AG10803 (cell line): ENCODE measurements around the gene OR2T8.

Experiments
- DNase-seq: peaks from one replicate; pipeline ENCODE4 v3.0.0; 2010; ENCODE audit warnings: low read depth
- H3K4me3 ChIP-seq: 2 replicates; pipeline ENCODE4 v1.5.1; 2011; ENCODE audit warnings: mild to moderate bottlenecking, low read length, control low read depth
- TF ChIP-seq, protein P1 (sequence below): conservative IDR thresholded peaks from 2 replicates; pipeline ENCODE4 v1.5.1; 2011; ENCODE audit warnings: mild to moderate bottlenecking, low read length, control low read depth, inconsistent platforms

Gene OR2T8

DNA sequence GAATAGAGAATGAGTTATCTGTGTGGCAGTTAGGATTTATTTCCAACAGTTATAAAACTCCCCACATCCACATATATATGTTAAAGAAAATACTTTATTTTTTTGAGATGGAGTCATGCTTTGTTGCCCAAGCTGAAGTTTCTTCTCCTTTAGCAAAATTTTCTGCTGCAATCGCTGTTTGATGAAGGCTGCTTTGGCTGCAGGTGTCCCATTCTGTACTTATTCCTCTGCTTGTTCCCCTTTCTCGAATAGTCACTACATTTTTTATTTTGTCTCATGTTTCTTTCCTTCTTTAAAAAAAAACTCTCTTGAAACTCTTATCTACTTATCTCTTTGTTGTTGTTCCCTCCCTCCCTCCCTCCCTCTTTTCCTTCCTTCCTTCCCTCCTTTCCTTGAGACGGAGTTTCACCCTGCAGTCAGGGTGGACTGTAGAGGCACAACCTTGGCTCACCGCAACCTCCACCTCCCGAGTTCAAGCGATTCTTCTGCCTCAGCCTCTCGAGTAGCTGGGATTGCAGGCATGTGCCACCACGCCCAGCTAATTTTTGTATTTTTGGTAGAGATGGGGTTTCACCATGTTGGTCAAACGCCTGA, 14.0 kb upstream of the OR2T8 start:
- no peak overlapping the region for H3K4me3 ChIP-seq
- DNase-seq = no peak
- TF ChIP-seq, protein P1, sequence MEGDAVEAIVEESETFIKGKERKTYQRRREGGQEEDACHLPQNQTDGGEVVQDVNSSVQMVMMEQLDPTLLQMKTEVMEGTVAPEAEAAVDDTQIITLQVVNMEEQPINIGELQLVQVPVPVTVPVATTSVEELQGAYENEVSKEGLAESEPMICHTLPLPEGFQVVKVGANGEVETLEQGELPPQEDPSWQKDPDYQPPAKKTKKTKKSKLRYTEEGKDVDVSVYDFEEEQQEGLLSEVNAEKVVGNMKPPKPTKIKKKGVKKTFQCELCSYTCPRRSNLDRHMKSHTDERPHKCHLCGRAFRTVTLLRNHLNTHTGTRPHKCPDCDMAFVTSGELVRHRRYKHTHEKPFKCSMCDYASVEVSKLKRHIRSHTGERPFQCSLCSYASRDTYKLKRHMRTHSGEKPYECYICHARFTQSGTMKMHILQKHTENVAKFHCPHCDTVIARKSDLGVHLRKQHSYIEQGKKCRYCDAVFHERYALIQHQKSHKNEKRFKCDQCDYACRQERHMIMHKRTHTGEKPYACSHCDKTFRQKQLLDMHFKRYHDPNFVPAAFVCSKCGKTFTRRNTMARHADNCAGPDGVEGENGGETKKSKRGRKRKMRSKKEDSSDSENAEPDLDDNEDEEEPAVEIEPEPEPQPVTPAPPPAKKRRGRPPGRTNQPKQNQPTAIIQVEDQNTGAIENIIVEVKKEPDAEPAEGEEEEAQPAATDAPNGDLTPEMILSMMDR = no peak

DNA sequence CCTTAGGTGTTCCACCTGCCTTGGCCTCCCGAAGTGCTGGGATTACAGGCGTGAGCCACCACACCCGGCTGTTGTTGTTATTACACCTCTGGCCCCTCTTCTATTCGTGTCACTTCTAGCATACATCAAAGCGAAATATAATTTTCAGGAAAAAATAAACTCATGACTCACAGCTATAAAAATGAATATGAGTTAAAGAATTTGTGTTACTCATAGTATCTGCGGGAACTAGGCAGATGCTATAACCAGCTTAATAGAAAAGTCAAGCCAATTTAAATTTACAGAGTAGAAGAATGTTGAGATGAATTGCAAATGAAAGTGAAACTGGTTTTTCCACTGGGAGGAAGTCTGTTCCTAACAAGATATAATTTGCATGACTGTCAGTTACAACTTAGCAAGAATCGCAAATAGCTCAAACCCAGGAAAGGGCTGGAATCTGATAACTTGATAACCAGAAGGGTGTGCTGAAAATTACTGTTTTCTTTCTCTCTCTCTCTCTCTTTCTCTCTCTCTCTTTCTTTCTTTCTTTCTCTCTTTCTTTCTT, 13.5 kb upstream of the OR2T8 start:
- TF ChIP-seq, protein P1 = no peak
- H3K4me3 ChIP-seq = no peak overlapping the region
- DNase-seq = no peak

DNA sequence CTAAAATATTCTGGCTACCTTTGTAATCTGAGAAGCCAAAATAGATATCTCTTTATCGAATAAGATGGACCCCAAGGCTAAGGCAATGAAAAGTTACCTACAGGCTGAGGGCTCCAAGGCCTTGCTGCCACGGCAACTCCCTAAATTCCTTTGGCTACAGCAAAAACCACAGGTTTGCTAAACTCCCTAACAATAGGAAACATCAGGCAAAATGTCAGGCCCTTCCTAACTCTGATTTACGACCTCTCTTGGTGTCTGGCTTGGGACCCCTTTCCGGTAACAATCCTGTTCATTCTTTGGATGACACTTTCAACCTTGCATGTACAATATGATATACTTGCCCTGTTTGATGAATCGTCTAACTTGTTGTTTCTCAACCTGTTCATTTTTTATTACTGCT, 11.3 kb upstream of the OR2T8 start:
- TF ChIP-seq, protein P1 = no peak
- no peak for DNase-seq
- no peak overlapping the region for H3K4me3 ChIP-seq

DNA sequence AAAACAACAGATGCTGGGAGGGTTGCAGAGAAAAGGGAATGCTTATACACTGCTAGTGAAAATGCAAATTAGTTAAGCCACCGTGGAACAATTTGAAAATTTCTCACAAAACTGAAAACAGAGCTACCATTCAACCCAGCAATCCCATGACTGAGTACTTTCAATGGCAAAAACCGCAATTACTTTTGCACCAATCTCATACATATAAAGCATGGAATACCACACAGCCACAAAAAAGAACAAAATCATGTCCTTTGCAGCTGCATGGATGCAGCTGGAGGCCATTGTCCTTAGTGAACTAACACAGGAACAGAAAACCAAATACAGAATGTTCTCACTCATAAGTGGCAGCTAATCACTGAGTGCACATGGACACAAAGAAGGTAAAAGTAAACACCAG, 6.3 kb upstream of the OR2T8 start:
- TF ChIP-seq, protein P1 = no peak
- DNase-seq = no peak
- no peak overlapping the region for H3K4me3 ChIP-seq

DNA sequence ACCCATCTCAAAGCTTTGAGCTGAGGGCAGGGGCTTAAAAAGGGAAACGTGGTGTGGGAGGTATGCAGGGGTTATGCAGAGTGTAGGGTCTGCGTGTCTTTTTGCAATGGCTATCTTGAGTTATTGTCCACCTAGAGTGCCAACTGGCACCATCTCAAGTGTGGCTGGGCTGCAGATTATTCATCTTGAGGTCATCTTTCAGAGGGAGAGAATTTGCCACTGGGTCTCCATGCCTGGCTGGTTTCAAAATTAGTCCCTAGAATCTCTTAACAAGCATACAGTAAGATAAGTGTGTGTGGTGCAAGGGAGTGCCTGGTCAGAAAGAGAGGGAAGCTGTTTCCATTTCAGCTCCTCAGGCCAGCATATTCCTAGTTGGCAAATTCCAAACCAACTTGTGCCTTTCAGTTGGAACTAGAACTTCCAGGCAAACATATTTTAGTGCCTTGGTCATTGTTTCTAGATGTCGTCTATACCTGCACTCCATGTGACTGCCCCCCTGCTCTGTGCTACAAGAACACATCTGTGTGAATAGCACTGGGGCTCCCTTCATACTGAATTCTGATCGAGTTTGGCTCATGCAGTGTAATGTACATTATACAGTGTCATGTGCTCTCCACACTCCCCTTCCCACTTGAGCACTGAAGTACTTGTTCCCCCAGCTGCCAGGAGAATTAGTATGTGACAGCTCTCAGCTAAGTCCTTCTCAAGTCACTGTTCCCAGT, 5.0 kb upstream of the OR2T8 start:
- no peak for DNase-seq
- TF ChIP-seq, protein P1 = no peak
- no peak overlapping the region for H3K4me3 ChIP-seq

DNA sequence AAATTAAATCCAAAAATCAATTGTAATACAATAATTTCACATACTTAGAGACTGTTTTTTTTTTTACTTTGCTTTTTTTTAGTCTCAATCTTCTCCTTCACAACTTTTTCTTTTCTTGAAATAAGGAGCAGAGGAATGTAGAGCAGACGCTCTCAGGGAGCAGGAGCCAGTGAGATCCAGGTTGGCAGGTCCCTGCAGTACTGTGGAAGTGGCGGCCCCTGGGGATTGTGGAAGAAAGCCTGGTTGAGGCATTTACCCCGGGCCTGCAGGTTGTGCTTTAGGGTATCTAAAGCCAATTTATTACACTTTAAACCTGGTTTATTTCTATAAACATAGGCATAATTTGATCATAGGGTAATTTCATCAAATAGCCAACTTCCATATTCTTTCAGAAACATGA, 3.9 kb downstream of the OR2T8 start:
- DNase-seq = no peak
- no peak overlapping the region for H3K4me3 ChIP-seq
- TF ChIP-seq, protein P1 = no peak

DNA sequence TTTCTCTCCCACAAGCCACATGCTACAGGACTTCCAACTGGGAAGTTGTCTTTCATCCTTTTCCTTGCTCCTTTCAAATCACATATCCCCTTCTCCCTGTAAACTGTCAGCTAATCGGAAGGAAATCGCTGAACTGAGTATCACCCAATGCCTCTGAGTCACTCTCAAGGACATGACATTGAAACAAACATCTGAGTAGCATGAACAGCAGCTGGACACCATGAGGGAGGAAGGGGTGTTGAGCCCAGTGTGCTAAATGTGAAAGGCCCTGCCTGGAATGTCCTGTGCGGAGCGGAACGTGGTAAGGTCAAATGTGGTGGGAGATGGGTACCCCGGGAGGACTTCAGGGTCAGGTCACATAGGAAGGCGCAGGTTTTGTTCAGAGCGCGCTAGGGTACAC, 4.8 kb downstream of the OR2T8 start, which contains the start of gene OR2AJ1:
Gene OR2AJ1, plus strand, starts transcription at position 22 of the 400 bp plus-strand sequence. CDS start 8,880 bp downstream, outside the sequence.
- TF ChIP-seq, protein P1 = no peak
- no peak for DNase-seq
- no peak within 1 kb of the TSS for H3K4me3 ChIP-seq
